Stimulated activated memory B cell treated with anti-CD40 and anti-IgM and Interleukin-4, amounts not matched to agents 10 μg/mL and 1 μg/mL and 100 μg/mL, for 72 hours (primary cell): ENCODE results near the gene ASPDH.

ENCODE experiments used
- ATAC-seq: fragments of 150-1000 bp; cut with Tn5 transposase; 2 replicates; pipeline ENCODE4 v1.10.0; 2021
- H3K27ac Mint-ChIP-seq: one replicate; pipeline ENCODE4 v1.8.0; 2022; ENCODE audit warnings: mild to moderate bottlenecking, mixed read lengths
- H3K27me3 Mint-ChIP-seq: one replicate; pipeline ENCODE4 v1.8.0; 2022; ENCODE audit warnings: mixed read lengths
- H3K36me3 Mint-ChIP-seq: one replicate; pipeline ENCODE4 v1.8.0; 2022; ENCODE audit warnings: mixed read lengths
- H3K4me1 Mint-ChIP-seq: one replicate; pipeline ENCODE4 v1.8.0; 2022; ENCODE audit warnings: mixed read lengths
- H3K4me3 Mint-ChIP-seq: one replicate; pipeline ENCODE4 v1.8.0; 2022; ENCODE audit warnings: mild to moderate bottlenecking, moderate library complexity, mixed read lengths
- H3K9me3 Mint-ChIP-seq: one replicate; pipeline ENCODE4 v1.8.0; 2022; ENCODE audit warnings: mixed read lengths

Gene ASPDH

GRCh38 chr19:50513746-50514345 lies at the start of gene ASPDH:
Gene ASPDH (minus strand): TSS chr19:50513913. CDS start chr19:50513823, 90 bp downstream.
- H3K27ac Mint-ChIP-seq, result no peak within 1 kb of the TSS
- H3K27me3 Mint-ChIP-seq, result peaks cover 32% of the 10 kb centered on the region
- ATAC-seq, result no peak
- H3K9me3 Mint-ChIP-seq, result peaks cover 2% of the 10 kb centered on the region
- H3K4me3 Mint-ChIP-seq, result no peak within 1 kb of the TSS
- H3K36me3 Mint-ChIP-seq, result no peaks in the 10 kb centered on the region
- peaks cover 24% of the 10 kb centered on the region for H3K4me1 Mint-ChIP-seq

- no peak overlapping the region for H3K27ac Mint-ChIP-seq
- H3K4me1 Mint-ChIP-seq, result peaks cover 22% of the 10 kb centered on the region
- H3K36me3 Mint-ChIP-seq, result no peaks in the 10 kb centered on the region
- peaks cover 68% of the 10 kb centered on the region for H3K27me3 Mint-ChIP-seq
- H3K4me3 Mint-ChIP-seq, result no peak overlapping the region
- H3K9me3 Mint-ChIP-seq, result no peaks in the 10 kb centered on the region
- no peak for ATAC-seq
Observed at GRCh38 chr19:50562996-50563395, 49.3 kb upstream of the ASPDH start.

GRCh38 chr19:50562329-50562728 lies 48.6 kb upstream of the ASPDH start:
- Mint-ChIP-seq H3K27ac (no peak overlapping the region), H3K4me3 (no peak overlapping the region)
- ATAC-seq, result no peak

GRCh38 chr19:50559636-50560035 lies 45.9 kb upstream of the ASPDH start:
- Mint-ChIP-seq H3K4me3 (no peak overlapping the region), H3K4me1 (peaks cover 20% of the 10 kb centered on the region), H3K9me3 (no peaks in the 10 kb centered on the region), H3K36me3 (no peaks in the 10 kb centered on the region), H3K27me3 (peaks cover 75% of the 10 kb centered on the region), H3K27ac (no peak overlapping the region)
- ATAC-seq, result no peak

More at GRCh38 chr19:50562329-50562728, 48.6 kb upstream of the ASPDH start:
- Mint-ChIP-seq H3K36me3 (no peaks in the 10 kb centered on the region), H3K27me3 (peaks cover 75% of the 10 kb centered on the region), H3K9me3 (no peaks in the 10 kb centered on the region), H3K4me1 (peaks cover 22% of the 10 kb centered on the region)

- Mint-ChIP-seq H3K27me3 (peaks cover 75% of the 10 kb centered on the region), H3K36me3 (peaks cover 2% of the 10 kb centered on the region), H3K27ac (no peak overlapping the region), H3K9me3 (no peaks in the 10 kb centered on the region), H3K4me3 (no peak overlapping the region), H3K4me1 (peaks cover 20% of the 10 kb centered on the region)
- no peak for ATAC-seq
Observed at GRCh38 chr19:50558449-50558848, 44.7 kb upstream of the ASPDH start.

- H3K4me3 Mint-ChIP-seq, result no peak overlapping the region
- peaks cover 20% of the 10 kb centered on the region for H3K4me1 Mint-ChIP-seq
- no peak for ATAC-seq
- no peaks in the 10 kb centered on the region for H3K9me3 Mint-ChIP-seq
- peaks cover 6% of the 10 kb centered on the region for H3K36me3 Mint-ChIP-seq
- H3K27ac Mint-ChIP-seq, result no peak overlapping the region
- peaks cover 75% of the 10 kb centered on the region for H3K27me3 Mint-ChIP-seq
Observed at GRCh38 chr19:50558039-50558438, 44.3 kb upstream of the ASPDH start.

GRCh38 chr19:50557009-50557613 lies 43.4 kb upstream of the ASPDH start:
- Mint-ChIP-seq H3K27me3 (peaks cover 75% of the 10 kb centered on the region), H3K4me1 (peaks cover 28% of the 10 kb centered on the region), H3K4me3 (no peak overlapping the region), H3K36me3 (peaks cover 6% of the 10 kb centered on the region), H3K9me3 (no peaks in the 10 kb centered on the region), H3K27ac (no peak overlapping the region)
- ATAC-seq, result no peak

- Mint-ChIP-seq H3K36me3 (peaks cover 6% of the 10 kb centered on the region), H3K9me3 (no peaks in the 10 kb centered on the region), H3K4me3 (peak overlapping the region; percentile 91), H3K4me1 (peaks cover 34% of the 10 kb centered on the region), H3K27ac (no peak overlapping the region), H3K27me3 (peaks cover 80% of the 10 kb centered on the region)
- peak; percentile 56 for ATAC-seq
Observed at GRCh38 chr19:50556282-50557008, 42.7 kb upstream of the ASPDH start.

GRCh38 chr19:50555450-50556281 lies 42.0 kb upstream of the ASPDH start:
- Mint-ChIP-seq H3K4me1 (peaks cover 37% of the 10 kb centered on the region), H3K36me3 (peaks cover 6% of the 10 kb centered on the region), H3K9me3 (no peaks in the 10 kb centered on the region), H3K27me3 (peaks cover 87% of the 10 kb centered on the region), H3K4me3 (peak overlapping the region; percentile 91), H3K27ac (no peak overlapping the region)
- no peak for ATAC-seq

- peaks cover 37% of the 10 kb centered on the region for H3K4me1 Mint-ChIP-seq
- H3K9me3 Mint-ChIP-seq, result no peaks in the 10 kb centered on the region
- H3K27me3 Mint-ChIP-seq, result peaks cover 93% of the 10 kb centered on the region
- peak overlapping the region; percentile 46 for H3K4me3 Mint-ChIP-seq
- peaks cover 6% of the 10 kb centered on the region for H3K36me3 Mint-ChIP-seq
- no peak overlapping the region for H3K27ac Mint-ChIP-seq
- ATAC-seq, result no peak
Observed at GRCh38 chr19:50555033-50555432, 41.3 kb upstream of the ASPDH start.

- peaks cover 6% of the 10 kb centered on the region for H3K36me3 Mint-ChIP-seq
- no peaks in the 10 kb centered on the region for H3K9me3 Mint-ChIP-seq
- peaks cover 37% of the 10 kb centered on the region for H3K4me1 Mint-ChIP-seq
- H3K27ac Mint-ChIP-seq, result no peak overlapping the region
- H3K4me3 Mint-ChIP-seq, result no peak overlapping the region
- H3K27me3 Mint-ChIP-seq, result peaks cover 99% of the 10 kb centered on the region
- ATAC-seq, result no peak
Observed at GRCh38 chr19:50554212-50554611, 40.5 kb upstream of the ASPDH start.

GRCh38 chr19:50553134-50553703 lies 39.5 kb upstream of the ASPDH start:
- Mint-ChIP-seq H3K4me1 (peaks cover 37% of the 10 kb centered on the region), H3K4me3 (no peak overlapping the region), H3K27ac (no peak overlapping the region), H3K9me3 (no peaks in the 10 kb centered on the region), H3K36me3 (peaks cover 6% of the 10 kb centered on the region), H3K27me3 (peaks cover 92% of the 10 kb centered on the region)
- no peak for ATAC-seq

- Mint-ChIP-seq H3K36me3 (peaks cover 6% of the 10 kb centered on the region), H3K27ac (no peak overlapping the region), H3K4me1 (peaks cover 37% of the 10 kb centered on the region), H3K27me3 (peaks cover 86% of the 10 kb centered on the region), H3K4me3 (no peak overlapping the region), H3K9me3 (no peaks in the 10 kb centered on the region)
- no peak for ATAC-seq
Observed at GRCh38 chr19:50552540-50552939, 38.8 kb upstream of the ASPDH start.

- Mint-ChIP-seq H3K27ac (no peak overlapping the region), H3K4me1 (peaks cover 32% of the 10 kb centered on the region), H3K9me3 (no peaks in the 10 kb centered on the region), H3K36me3 (peaks cover 6% of the 10 kb centered on the region), H3K4me3 (no peak overlapping the region), H3K27me3 (peaks cover 85% of the 10 kb centered on the region)
- no peak for ATAC-seq
Observed at GRCh38 chr19:50551715-50552187, 38.0 kb upstream of the ASPDH start.
